CD4-positive, CD25-positive, alpha-beta regulatory T cell (primary cell): ENCODE measurements around the gene CDK5RAP1. TPM values are rescaled to one million over a fixed set of nuclear protein-coding genes. Genes with fewer than 3 reads are reported as not detected.

ENCODE experiments used
- ATAC-seq, 2 donors: fragments of 150-1000 bp; cut with Tn5 transposase; one replicate each; pipeline ENCODE4 v1.10.0; 2021; ENCODE audit warnings: low read depth in 2 of 2, moderate number of reproducible peaks in 2 of 2, moderate library complexity in 1 of 2
- DNase-seq, 3 donors: peaks; one replicate each; pipeline versions ENCODE4 v3.0.0 to v3.0.0-alpha.2; 2012 to 2022; ENCODE audit warnings: mixed read lengths in 1 of 3
- H3K27ac ChIP-seq: one replicate; pipeline ENCODE4 v1.7.0; 2013; ENCODE audit warnings: mild to moderate bottlenecking, low read length; ENCODE audit not compliant: insufficient read depth, poor library complexity, severe bottlenecking
- H3K27me3 ChIP-seq: one replicate; pipeline ENCODE4 v1.7.0; 2013; ENCODE audit warnings: low read length; ENCODE audit not compliant: control insufficient read depth, insufficient read depth
- H3K36me3 ChIP-seq: one replicate; pipeline ENCODE4 v1.7.0; 2013; ENCODE audit warnings: mild to moderate bottlenecking, low read length, moderate library complexity; ENCODE audit not compliant: control insufficient read depth, insufficient read depth
- H3K4me1 ChIP-seq: 2 replicates; pipeline ENCODE4 v1.7.0; 2013; ENCODE audit warnings: mild to moderate bottlenecking, low read length; ENCODE audit not compliant: insufficient read depth, control insufficient read depth, poor library complexity, severe bottlenecking
- H3K4me3 ChIP-seq: one replicate; pipeline ENCODE4 v1.7.0; 2013; ENCODE audit warnings: low read depth, mild to moderate bottlenecking, low read length, moderate library complexity
- H3K9me3 ChIP-seq, 2 experiments: 1 replicate in 1 of 2; 2 replicates in 1 of 2; pipeline ENCODE4 v1.7.0; 2013; ENCODE audit warnings: low read length in 2 of 2, mild to moderate bottlenecking in 1 of 2, moderate library complexity in 1 of 2; ENCODE audit not compliant: control insufficient read depth in 2 of 2
- H3K27ac Mint-ChIP-seq, 3 donors: one replicate each; pipeline ENCODE4 v1.8.0; 2020 to 2022; ENCODE audit warnings: mild to moderate bottlenecking in 3 of 3, mixed read lengths in 3 of 3, moderate library complexity in 2 of 3
- H3K27me3 Mint-ChIP-seq: one replicate; pipeline ENCODE4 v1.8.0; 2022; ENCODE audit warnings: mild to moderate bottlenecking, mixed read lengths
- H3K36me3 Mint-ChIP-seq: one replicate; pipeline ENCODE4 v1.8.0; 2020; ENCODE audit warnings: mixed read lengths
- H3K4me1 Mint-ChIP-seq, 4 donors: one replicate each; pipeline ENCODE4 v1.8.0; 2020 to 2022; ENCODE audit warnings: mixed read lengths in 4 of 4, mild to moderate bottlenecking in 1 of 4
- H3K4me3 Mint-ChIP-seq, 4 donors: one replicate each; pipeline ENCODE4 v1.8.0; 2020 to 2022; ENCODE audit warnings: mild to moderate bottlenecking in 4 of 4, mixed read lengths in 4 of 4, moderate library complexity in 3 of 4
- H3K9me3 Mint-ChIP-seq, 7 donors: one replicate each; pipeline ENCODE4 v1.8.0; 2020 to 2022; ENCODE audit warnings: mixed read lengths in 7 of 7, mild to moderate bottlenecking in 3 of 7, moderate library complexity in 2 of 7
- polyA plus RNA-seq, 4 donors: library from polyadenylated mRNA; unstranded; fragments of 300-500 nt; fragmentation: Illumina TruSeq; gene quantifications; one replicate each; pipeline ENCODE4 v1.2.3, GENCODE V29; 2021
- total RNA-seq: library from RNA; stranded (reverse); gene quantifications from one replicate; pipeline ENCODE4 v1.2.3, GENCODE V29; 2022

Gene CDK5RAP1
- 48.0 TPM for total RNA-seq
- polyA plus RNA-seq: 10 to 100 TPM; 31.4 to 37.6 (median 34.6) TPM

GRCh38 chr20:33401184-33401920 lies at the start of gene CDK5RAP1:
CDK5RAP1 (minus strand) TSS chr20:33401519; CDS start chr20:33397064, 4,455 bp downstream.
- Mint-ChIP-seq H3K4me1 (peaks cover 23 to 68% (median 41%) of the 10 kb centered on the region in 4 donors), H3K27me3 (no peaks in the 10 kb centered on the region), H3K4me3 (peak within 1 kb of the TSS; percentile 92 to 96 (median 94)), H3K27ac (peak within 1 kb of the TSS; percentile 85 to 95 (median 91)), H3K9me3 (no peaks in the 10 kb centered on the region), H3K36me3 (peaks cover under 1% of the 10 kb centered on the region)
- DNase-seq (peak; percentile 77 to 96 (median 85)), ATAC-seq (peak; percentile 95 to 97)
- Histone ChIP-seq H3K27ac (peak within 1 kb of the TSS; percentile 69), H3K4me3 (peak within 1 kb of the TSS; percentile 100), H3K36me3 (peaks cover 6% of the 10 kb centered on the region), H3K4me1 (peaks cover 32% of the 10 kb centered on the region), H3K27me3 (no peaks in the 10 kb centered on the region), H3K9me3 (no peaks in the 10 kb centered on the region)

- Histone ChIP-seq H3K27me3 (no peaks in the 10 kb centered on the region), H3K27ac (no peak overlapping the region), H3K4me3 (no peak overlapping the region), H3K4me1 (no peaks in the 10 kb centered on the region), H3K9me3 (no peaks in the 10 kb centered on the region), H3K36me3 (no peaks in the 10 kb centered on the region)
- DNase-seq (no peak), ATAC-seq (no peak)
- H3K36me3 Mint-ChIP-seq: no peaks in the 10 kb centered on the region
- H3K27me3 Mint-ChIP-seq: no peaks in the 10 kb centered on the region
- H3K27ac Mint-ChIP-seq: no peak overlapping the region
- H3K9me3 Mint-ChIP-seq: peaks cover 0 to 1% (median 0%) of the 10 kb centered on the region in 7 donors
- no peaks in the 10 kb centered on the region for H3K4me1 Mint-ChIP-seq
- no peak overlapping the region for H3K4me3 Mint-ChIP-seq
Observed at GRCh38 chr20:33450867-33451266, 49.5 kb upstream of the CDK5RAP1 start.

- no peak overlapping the region for H3K27ac ChIP-seq
- Mint-ChIP-seq H3K9me3 (peaks cover 0 to 1% (median 0%) of the 10 kb centered on the region in 7 donors), H3K27me3 (no peaks in the 10 kb centered on the region), H3K27ac (peak overlapping the region in 1 of 3 donors; percentile 28), H3K4me1 (peaks cover 4 to 23% (median 12%) of the 10 kb centered on the region in 4 donors), H3K4me3 (peak overlapping the region in 2 of 4 donors; percentile 32 to 86), H3K36me3 (no peaks in the 10 kb centered on the region)
- H3K27me3 ChIP-seq: no peaks in the 10 kb centered on the region
- DNase-seq: no peak
- H3K4me1 ChIP-seq: peaks cover 24% of the 10 kb centered on the region
- no peak for ATAC-seq
- H3K4me3 ChIP-seq: no peak overlapping the region
- no peaks in the 10 kb centered on the region for H3K36me3 ChIP-seq
- H3K9me3 ChIP-seq: no peaks in the 10 kb centered on the region
Observed at GRCh38 chr20:33445881-33446625, 44.7 kb upstream of the CDK5RAP1 start.

GRCh38 chr20:33444797-33445560 lies 43.7 kb upstream of the CDK5RAP1 start:
- DNase-seq: peak in 2 of 3 donors; percentile 26 to 53
- H3K4me3 ChIP-seq: peak overlapping the region; percentile 61
- H3K4me1 Mint-ChIP-seq: peaks cover 4 to 24% (median 12%) of the 10 kb centered on the region in 4 donors
- H3K4me1 ChIP-seq: peaks cover 24% of the 10 kb centered on the region
- H3K36me3 ChIP-seq: no peaks in the 10 kb centered on the region
- no peaks in the 10 kb centered on the region for H3K27me3 Mint-ChIP-seq
- H3K27ac Mint-ChIP-seq: peak overlapping the region; percentile 52 to 94 (median 92)
- no peak for ATAC-seq
- H3K27ac ChIP-seq: peak overlapping the region; percentile 79
- no peaks in the 10 kb centered on the region for H3K27me3 ChIP-seq
- H3K9me3 ChIP-seq: no peaks in the 10 kb centered on the region
- H3K36me3 Mint-ChIP-seq: no peaks in the 10 kb centered on the region
- H3K4me3 Mint-ChIP-seq: peak overlapping the region; percentile 92 to 97 (median 93)
- H3K9me3 Mint-ChIP-seq: peaks cover 0 to 1% (median 0%) of the 10 kb centered on the region in 7 donors

GRCh38 chr20:33443512-33444239 lies 42.4 kb upstream of the CDK5RAP1 start, which contains the start of gene SNTA1:
SNTA1 (minus strand) TSS chr20:33443763; CDS start chr20:33443620, 143 bp downstream.
- peaks cover 0 to 1% (median 0%) of the 10 kb centered on the region in 7 donors for H3K9me3 Mint-ChIP-seq
- ATAC-seq: peak; percentile 83 to 85
- Histone ChIP-seq H3K27me3 (no peaks in the 10 kb centered on the region), H3K4me3 (peak within 1 kb of the TSS; percentile 81), H3K4me1 (peaks cover 24% of the 10 kb centered on the region), H3K9me3 (no peaks in the 10 kb centered on the region), H3K27ac (peak within 1 kb of the TSS; percentile 79), H3K36me3 (no peaks in the 10 kb centered on the region)
- H3K4me1 Mint-ChIP-seq: peaks cover 4 to 24% (median 12%) of the 10 kb centered on the region in 4 donors
- H3K4me3 Mint-ChIP-seq: peak within 1 kb of the TSS; percentile 92 to 97 (median 93)
- no peaks in the 10 kb centered on the region for H3K36me3 Mint-ChIP-seq
- H3K27me3 Mint-ChIP-seq: no peaks in the 10 kb centered on the region
- peak within 1 kb of the TSS; percentile 92 to 94 (median 94) for H3K27ac Mint-ChIP-seq
- DNase-seq: peak; percentile 75 to 89 (median 86)

GRCh38 chr20:33443006-33443511 lies 41.7 kb upstream of the CDK5RAP1 start:
- Histone ChIP-seq H3K4me1 (peaks cover 24% of the 10 kb centered on the region), H3K9me3 (no peaks in the 10 kb centered on the region), H3K36me3 (no peaks in the 10 kb centered on the region), H3K27ac (no peak overlapping the region), H3K27me3 (no peaks in the 10 kb centered on the region), H3K4me3 (no peak overlapping the region)
- Mint-ChIP-seq H3K36me3 (no peaks in the 10 kb centered on the region), H3K4me1 (peaks cover 4 to 24% (median 12%) of the 10 kb centered on the region in 4 donors), H3K27me3 (no peaks in the 10 kb centered on the region), H3K27ac (peak overlapping the region in 2 of 3 donors; percentile 38 to 42), H3K4me3 (peak overlapping the region; percentile 73 to 89 (median 84)), H3K9me3 (peaks cover 0 to 1% (median 0%) of the 10 kb centered on the region in 7 donors)
- peak in 2 of 3 donors; percentile 10 to 34 for DNase-seq
- peak in 1 of 2 donors; percentile 5 for ATAC-seq
